ENCODE measurements around the gene TARBP1. TPM values are rescaled to one million over a fixed set of nuclear protein-coding genes. Genes with fewer than 3 reads are reported as not detected.
A peak's percentile ranks its signal among the peaks of the same experiment; 100 is the strongest.
"Not testable (repeated sequence)": the region's sequence is repeated elsewhere in the genome, so short reads cannot be mapped to it uniquely, and the experiment has no call there.

Gene TARBP1
- total RNA-seq, 1 donor = 20.3 TPM

DNA sequence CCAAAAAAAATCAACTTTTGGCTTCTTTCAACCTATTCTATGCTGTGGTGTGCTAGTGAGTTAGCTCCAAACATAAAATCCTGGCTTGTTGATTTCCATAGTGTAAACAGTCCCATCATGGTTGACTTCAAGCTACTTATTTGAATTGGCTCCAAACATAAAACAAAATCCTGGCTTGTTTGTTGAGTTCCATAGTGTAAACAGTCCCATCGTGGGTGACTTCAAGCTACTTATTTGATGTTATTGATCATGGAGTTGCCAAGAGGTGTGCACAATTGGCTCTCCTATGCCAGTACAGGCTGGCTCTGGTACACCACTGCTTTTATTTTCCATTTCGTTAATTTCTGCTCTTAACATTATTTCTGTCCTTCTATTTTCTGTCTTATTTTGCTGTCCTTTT, 107.6 kb downstream of the TARBP1 start:
- H3K4me3 ChIP-seq (ENCODE audit: low read depth, low read length) = no peak overlapping the region
- no peak for DNase-seq (ENCODE audit: low read depth)
- TF ChIP-seq, protein P1, sequence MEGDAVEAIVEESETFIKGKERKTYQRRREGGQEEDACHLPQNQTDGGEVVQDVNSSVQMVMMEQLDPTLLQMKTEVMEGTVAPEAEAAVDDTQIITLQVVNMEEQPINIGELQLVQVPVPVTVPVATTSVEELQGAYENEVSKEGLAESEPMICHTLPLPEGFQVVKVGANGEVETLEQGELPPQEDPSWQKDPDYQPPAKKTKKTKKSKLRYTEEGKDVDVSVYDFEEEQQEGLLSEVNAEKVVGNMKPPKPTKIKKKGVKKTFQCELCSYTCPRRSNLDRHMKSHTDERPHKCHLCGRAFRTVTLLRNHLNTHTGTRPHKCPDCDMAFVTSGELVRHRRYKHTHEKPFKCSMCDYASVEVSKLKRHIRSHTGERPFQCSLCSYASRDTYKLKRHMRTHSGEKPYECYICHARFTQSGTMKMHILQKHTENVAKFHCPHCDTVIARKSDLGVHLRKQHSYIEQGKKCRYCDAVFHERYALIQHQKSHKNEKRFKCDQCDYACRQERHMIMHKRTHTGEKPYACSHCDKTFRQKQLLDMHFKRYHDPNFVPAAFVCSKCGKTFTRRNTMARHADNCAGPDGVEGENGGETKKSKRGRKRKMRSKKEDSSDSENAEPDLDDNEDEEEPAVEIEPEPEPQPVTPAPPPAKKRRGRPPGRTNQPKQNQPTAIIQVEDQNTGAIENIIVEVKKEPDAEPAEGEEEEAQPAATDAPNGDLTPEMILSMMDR (IDR thresholded peaks at IDR 0.05; ENCODE audit: insufficient read depth, low read depth, low read length) = no peak

DNA sequence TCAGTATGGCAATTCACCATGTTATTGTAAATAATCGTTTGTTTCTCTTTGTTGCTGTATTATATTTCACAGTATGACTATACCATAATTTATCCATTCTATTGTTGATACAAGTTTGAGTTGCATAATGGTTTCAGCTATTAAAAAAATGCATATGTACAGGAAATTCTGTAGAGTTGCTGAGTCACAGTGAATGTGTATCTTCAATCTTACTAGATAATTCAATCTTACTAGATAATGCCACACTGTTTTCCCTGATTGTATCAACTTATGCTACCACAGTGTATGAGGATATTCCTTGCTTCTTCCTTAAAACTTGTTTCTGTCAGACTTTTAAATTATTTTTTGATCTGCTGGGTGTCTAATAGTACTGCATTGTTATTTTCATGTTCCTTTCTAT, 109.2 kb downstream of the TARBP1 start:
- TF ChIP-seq, protein P1 (IDR thresholded peaks at IDR 0.05; ENCODE audit: insufficient read depth, low read depth, low read length) = no peak
- DNase-seq (ENCODE audit: low read depth) = peak; percentile 34
- no peak overlapping the region for H3K4me3 ChIP-seq (ENCODE audit: low read depth, low read length)

DNA sequence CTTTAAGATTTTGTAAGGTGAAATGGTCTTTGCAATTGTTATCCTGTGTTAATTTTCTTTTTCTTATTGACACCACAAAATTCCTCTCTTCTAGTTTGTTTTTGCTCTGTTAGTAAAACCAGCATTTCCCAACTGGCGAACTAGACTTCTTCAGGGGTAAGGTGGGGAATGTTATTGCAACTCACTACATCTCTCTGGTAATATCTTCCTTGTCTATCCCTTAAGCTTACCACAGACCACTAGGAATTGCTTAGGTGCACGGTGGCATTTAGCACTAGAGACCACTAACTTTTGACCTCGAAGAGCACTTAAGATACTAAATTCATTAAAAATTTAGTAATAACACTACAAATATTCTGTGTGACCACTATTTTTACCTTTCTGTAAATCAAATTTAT, 109.9 kb downstream of the TARBP1 start:
- TF ChIP-seq, protein P1 (IDR thresholded peaks at IDR 0.05; ENCODE audit: insufficient read depth, low read depth, low read length) = no peak
- no peak for DNase-seq (ENCODE audit: low read depth)
- no peak overlapping the region for H3K4me3 ChIP-seq (ENCODE audit: low read depth, low read length)

DNA sequence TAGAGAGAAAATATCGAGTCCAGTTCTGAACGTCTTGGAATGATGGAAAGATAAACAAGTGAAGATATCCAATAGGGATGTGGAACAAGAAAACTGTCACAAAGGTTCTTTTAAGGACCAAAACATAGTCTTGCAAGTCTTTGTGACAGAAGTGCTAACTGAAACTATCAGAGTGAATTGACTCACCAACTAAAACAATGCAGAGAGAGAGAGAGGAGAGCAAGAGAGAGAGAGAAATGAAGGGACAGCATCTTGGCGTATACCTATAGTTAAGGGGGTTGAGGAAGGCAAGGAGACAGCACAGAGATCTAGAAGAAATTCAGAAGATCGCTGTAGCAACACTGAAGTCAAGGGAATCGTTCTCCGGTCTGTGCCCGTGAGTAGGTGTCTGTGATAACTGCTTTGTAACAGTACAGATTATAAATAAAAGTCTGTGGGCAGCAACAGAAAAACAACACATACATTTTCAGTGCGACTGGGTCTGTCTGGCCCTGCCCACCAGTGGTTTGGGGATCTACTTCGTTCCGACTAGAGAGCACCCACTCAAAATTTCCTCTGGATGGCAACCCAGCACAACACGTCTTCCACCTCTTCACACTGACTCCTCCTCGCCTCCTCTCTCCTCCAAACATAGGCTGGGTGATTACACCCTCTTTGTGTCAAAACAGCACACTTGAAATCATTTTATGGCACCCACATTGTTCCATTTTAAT, 110.5 kb downstream of the TARBP1 start:
- no peak for DNase-seq (ENCODE audit: low read depth)
- TF ChIP-seq, protein P1 (IDR thresholded peaks at IDR 0.05; ENCODE audit: insufficient read depth, low read depth, low read length) = no peak
- H3K4me3 ChIP-seq (ENCODE audit: low read depth, low read length) = no peak overlapping the region

DNA sequence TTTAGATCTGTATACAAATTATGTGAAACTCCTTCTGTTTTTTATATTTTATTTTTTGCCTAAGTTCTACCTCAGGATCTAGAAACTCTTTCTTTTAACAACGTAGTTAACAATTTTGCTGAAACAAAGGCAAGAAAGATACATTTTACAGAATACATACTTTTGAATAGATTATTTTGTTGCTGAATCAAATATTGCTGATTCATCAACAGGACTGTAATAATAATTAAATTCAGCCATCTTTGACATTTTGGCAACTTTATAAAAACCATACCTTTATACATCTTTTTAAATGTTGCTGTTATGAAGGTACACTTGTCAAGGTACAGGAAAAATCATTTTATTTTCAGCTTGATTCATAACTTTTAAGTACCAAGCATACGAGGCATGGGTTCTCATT, 116.4 kb downstream of the TARBP1 start:
- no peak for DNase-seq (ENCODE audit: low read depth)
- TF ChIP-seq, protein P1 (IDR thresholded peaks at IDR 0.05; ENCODE audit: insufficient read depth, low read depth, low read length) = no peak

DNA sequence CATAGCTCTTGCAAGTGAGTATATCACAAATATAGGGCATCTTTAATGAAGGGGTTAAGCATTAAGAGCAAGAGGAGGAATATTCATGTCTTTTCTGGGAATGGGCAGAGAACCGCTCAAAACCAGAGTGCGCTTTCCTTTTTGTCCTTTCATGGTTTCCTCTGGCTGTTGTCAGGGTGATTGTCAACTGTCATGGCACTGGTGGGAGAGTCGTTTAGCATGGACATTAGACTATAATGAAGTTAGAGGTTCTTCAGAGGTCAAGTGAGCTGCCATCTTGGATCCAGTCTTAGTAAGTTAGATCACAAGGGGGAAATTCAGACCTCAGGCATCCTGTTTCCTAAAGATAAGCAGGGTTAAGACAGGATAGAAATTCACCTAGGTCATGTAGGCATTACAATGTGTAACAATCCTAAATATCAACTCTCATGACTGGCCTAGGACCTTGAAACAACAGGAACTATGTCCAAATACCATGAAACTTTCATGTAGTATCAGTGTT, 117.8 kb downstream of the TARBP1 start:
- no peak for DNase-seq (ENCODE audit: low read depth)
- H3K4me3 ChIP-seq (ENCODE audit: low read depth, low read length) = no peak overlapping the region
- TF ChIP-seq, protein P1 (IDR thresholded peaks at IDR 0.05; ENCODE audit: insufficient read depth, low read depth, low read length) = no peak

More for the DNA sequence above, 116.4 kb downstream of the TARBP1 start:
- H3K4me3 ChIP-seq (ENCODE audit: low read depth, low read length) = no peak overlapping the region

DNA sequence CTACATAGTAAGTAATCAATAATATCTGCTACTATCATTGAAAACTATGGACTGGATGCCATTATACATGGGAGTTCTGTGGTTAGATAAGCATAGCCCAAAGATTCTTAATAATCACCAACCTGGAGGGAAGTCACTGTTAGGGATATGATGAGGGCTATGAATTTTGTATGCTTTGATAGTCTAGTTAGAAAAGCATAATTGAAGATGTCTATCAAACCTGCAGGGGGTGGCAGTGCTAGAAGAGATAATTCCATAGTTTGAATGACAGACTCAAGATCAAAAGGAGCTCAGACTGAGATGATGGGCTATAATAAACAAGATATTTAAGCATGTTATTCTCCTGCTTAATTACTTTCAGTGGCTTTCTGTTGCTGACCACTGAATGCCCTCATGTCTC, 121.1 kb downstream of the TARBP1 start:
- H3K4me3 ChIP-seq (ENCODE audit: low read depth, low read length) = no peak overlapping the region
- DNase-seq (ENCODE audit: low read depth) = no peak
- TF ChIP-seq, protein P1 (IDR thresholded peaks at IDR 0.05; ENCODE audit: insufficient read depth, low read depth, low read length) = no peak

DNA sequence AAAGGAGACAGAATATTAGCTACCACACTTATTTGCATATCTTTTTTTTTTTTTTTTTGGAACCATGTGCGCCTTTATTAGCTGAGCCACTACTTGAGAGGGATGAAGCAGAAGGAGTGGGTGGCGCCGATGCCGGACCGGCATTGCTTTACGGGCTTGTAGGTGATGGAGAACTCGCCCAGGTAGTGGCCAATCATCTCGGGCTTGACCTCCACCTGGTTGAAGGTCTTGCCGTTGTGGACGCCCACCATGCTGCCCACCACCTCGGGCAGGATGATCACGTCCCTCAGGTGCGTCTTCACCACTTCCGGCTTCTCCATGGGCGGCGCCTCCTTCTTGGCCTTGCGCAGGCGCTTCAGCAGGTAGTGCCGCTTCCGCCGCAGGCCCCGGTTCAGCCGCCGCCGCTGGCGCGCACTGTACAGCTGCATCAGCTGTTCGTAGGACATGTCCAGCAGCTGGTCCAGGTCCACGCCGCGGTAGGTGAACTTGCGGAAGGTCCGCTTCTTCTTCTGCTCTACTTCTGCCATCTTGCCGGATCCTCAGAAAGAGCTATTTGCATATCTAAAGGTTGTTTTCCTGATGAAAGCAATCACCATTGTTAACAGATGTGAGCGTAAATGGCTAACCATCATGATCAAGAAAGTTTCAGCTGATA, 122.2 kb downstream of the TARBP1 start:
- DNase-seq (ENCODE audit: low read depth) = not testable (repeated sequence)
- peak overlapping the region; percentile 50 for H3K4me3 ChIP-seq (ENCODE audit: low read depth, low read length)

Measured in fibroblast of villous mesenchyme (primary cell).